Naive thymus-derived CD4-positive, alpha-beta T cell (primary cell): ENCODE results near the gene ARFGAP1. TPM values are rescaled to one million over a fixed set of nuclear protein-coding genes. Genes with fewer than 3 reads are reported as not detected.
A peak's percentile ranks its signal among the peaks of the same experiment; 100 is the strongest.

Experiments used
- ATAC-seq: fragments of 150-1000 bp; cut with Tn5 transposase; 2 replicates; pipeline ENCODE4 v1.10.0; 2021; ENCODE audit warnings: mild to moderate bottlenecking, moderate library complexity
- CTCF ChIA-PET: fragments of 350-600 bp; sonication (Branson Sonifier 250); formaldehyde crosslinking; loops from one replicate; lab custom pipeline; 2021; ENCODE audit warnings: antibody characterized with exemption; lab: Charles Lee
- POLR2A ChIA-PET: fragments of 350-600 bp; sonication (Branson Sonifier 250); formaldehyde crosslinking; loops from one replicate; lab custom pipeline; 2021; ENCODE audit warnings: antibody characterized with exemption, inconsistent platforms; lab: Charles Lee
- DNase-seq, 9 donors: peaks; one replicate each; pipeline versions ENCODE4 v3.0.0 to v3.0.0-alpha.2; 2020 to 2022; ENCODE audit warnings: mixed read lengths in 1 of 9
- H3K27ac ChIP-seq: one replicate; pipeline ENCODE4 v1.7.0; 2013; ENCODE audit warnings: mild to moderate bottlenecking, low read depth, low read length, moderate library complexity
- H3K27me3 ChIP-seq, 2 donors: one replicate each; pipeline ENCODE4 v1.7.0; 2013; ENCODE audit warnings: low read length in 2 of 2, mild to moderate bottlenecking in 2 of 2, moderate library complexity in 2 of 2; ENCODE audit not compliant: control insufficient read depth in 2 of 2, insufficient read depth in 2 of 2
- H3K36me3 ChIP-seq, 3 experiments: 1 replicate in 2 of 3; 2 replicates in 1 of 3; pipeline ENCODE4 v1.7.0; 2013; ENCODE audit warnings: low read length in 3 of 3, mild to moderate bottlenecking in 3 of 3, moderate library complexity in 1 of 3; ENCODE audit not compliant: insufficient read depth in 3 of 3, control insufficient read depth in 2 of 3
- H3K4me1 ChIP-seq, 2 donors: one replicate each; pipeline ENCODE4 v1.7.0; 2013; ENCODE audit warnings: low read length in 2 of 2, mild to moderate bottlenecking in 2 of 2, moderate library complexity in 1 of 2; ENCODE audit not compliant: control insufficient read depth in 2 of 2, insufficient read depth in 2 of 2
- H3K4me3 ChIP-seq: 2 replicates; pipeline ENCODE4 v1.7.0; 2013; ENCODE audit warnings: mild to moderate bottlenecking, low read length
- H3K9me3 ChIP-seq, 3 experiments: 1 replicate in 2 of 3; 2 replicates in 1 of 3; pipeline ENCODE4 v1.7.0; 2013; ENCODE audit warnings: low read length in 3 of 3; ENCODE audit not compliant: control insufficient read depth in 2 of 3
- H3K27ac Mint-ChIP-seq, 9 donors: one replicate each; pipeline ENCODE4 v1.8.0; 2020 to 2022; ENCODE audit warnings: mixed read lengths in 9 of 9, mild to moderate bottlenecking in 8 of 9, moderate library complexity in 5 of 9, inconsistent platforms in 2 of 9
- H3K27me3 Mint-ChIP-seq, 5 donors: one replicate each; pipeline ENCODE4 v1.8.0; 2021 to 2022; ENCODE audit warnings: mixed read lengths in 5 of 5, mild to moderate bottlenecking in 1 of 5
- H3K36me3 Mint-ChIP-seq, 5 donors: one replicate each; pipeline ENCODE4 v1.8.0; 2020 to 2022; ENCODE audit warnings: mixed read lengths in 5 of 5, mild to moderate bottlenecking in 3 of 5, inconsistent platforms in 1 of 5
- H3K4me1 Mint-ChIP-seq, 7 donors: one replicate each; pipeline ENCODE4 v1.8.0; 2020 to 2022; ENCODE audit warnings: mixed read lengths in 7 of 7, mild to moderate bottlenecking in 3 of 7, inconsistent platforms in 1 of 7
- H3K4me3 Mint-ChIP-seq, 10 donors: one replicate each; pipeline ENCODE4 v1.8.0; 2020 to 2022; ENCODE audit warnings: mild to moderate bottlenecking in 10 of 10, mixed read lengths in 10 of 10, moderate library complexity in 6 of 10, inconsistent platforms in 2 of 10
- H3K9me3 Mint-ChIP-seq, 11 donors: one replicate each; pipeline ENCODE4 v1.8.0; 2020 to 2022; ENCODE audit warnings: mixed read lengths in 11 of 11, mild to moderate bottlenecking in 4 of 11, inconsistent platforms in 1 of 11, moderate library complexity in 1 of 11
- intact Hi-C, 2 donors: fragments of 100-400 bp; cut with micrococcal nuclease; formaldehyde crosslinking; loops; one replicate each; pipeline ENCODE4 v1.15.1; 2023
- polyA plus RNA-seq, 2 donors: library from polyadenylated mRNA; unstranded; fragments of 300-500 nt; fragmentation: Illumina TruSeq; gene quantifications; one replicate each; pipeline ENCODE4 v1.2.3, GENCODE V29; 2021
- total RNA-seq, 6 experiments: library from RNA in 5 of 6; stranded (reverse) in 5 of 6; gene quantifications; 1 replicate in 5 of 6; 2 replicates in 1 of 6; pipeline ENCODE4 v1.2.3 and lab custom pipeline; 2021 to 2026

The ARFGAP1 gene
- total and polyA plus RNA-seq, 7 experiments from 2014 or later, result 15.9 to 119 (median 105) TPM

- H3K4me3 Mint-ChIP-seq, result no peak overlapping the region
- Histone ChIP-seq H3K4me3 (no peak overlapping the region), H3K9me3 (peaks cover 0 to 19% (median 0%) of the 10 kb centered on the region in 3 experiments), H3K36me3 (no peaks in the 10 kb centered on the region), H3K4me1 (peaks cover 7 to 13% of the 10 kb centered on the region in 2 donors), H3K27me3 (no peaks in the 10 kb centered on the region), H3K27ac (no peak overlapping the region)
- POLR2A ChIA-PET, result no interaction called here
- H3K27me3 Mint-ChIP-seq, result peaks cover 0 to 16% (median 13%) of the 10 kb centered on the region in 5 donors
- peaks cover 5 to 11% (median 8%) of the 10 kb centered on the region in 11 donors for H3K9me3 Mint-ChIP-seq
- peaks cover 0 to 5% (median 3%) of the 10 kb centered on the region in 7 donors for H3K4me1 Mint-ChIP-seq
- intact Hi-C loops, result no loop called here
- ATAC-seq (no peak), DNase-seq (no peak)
- CTCF ChIA-PET, result no interaction called here
- peaks cover 0 to 7% (median 6%) of the 10 kb centered on the region in 5 donors for H3K36me3 Mint-ChIP-seq
- H3K27ac Mint-ChIP-seq, result no peak overlapping the region
These were observed 56.9 kb downstream of the ARFGAP1 start for GRCh38 chr20:63329331-63330083.

DNA sequence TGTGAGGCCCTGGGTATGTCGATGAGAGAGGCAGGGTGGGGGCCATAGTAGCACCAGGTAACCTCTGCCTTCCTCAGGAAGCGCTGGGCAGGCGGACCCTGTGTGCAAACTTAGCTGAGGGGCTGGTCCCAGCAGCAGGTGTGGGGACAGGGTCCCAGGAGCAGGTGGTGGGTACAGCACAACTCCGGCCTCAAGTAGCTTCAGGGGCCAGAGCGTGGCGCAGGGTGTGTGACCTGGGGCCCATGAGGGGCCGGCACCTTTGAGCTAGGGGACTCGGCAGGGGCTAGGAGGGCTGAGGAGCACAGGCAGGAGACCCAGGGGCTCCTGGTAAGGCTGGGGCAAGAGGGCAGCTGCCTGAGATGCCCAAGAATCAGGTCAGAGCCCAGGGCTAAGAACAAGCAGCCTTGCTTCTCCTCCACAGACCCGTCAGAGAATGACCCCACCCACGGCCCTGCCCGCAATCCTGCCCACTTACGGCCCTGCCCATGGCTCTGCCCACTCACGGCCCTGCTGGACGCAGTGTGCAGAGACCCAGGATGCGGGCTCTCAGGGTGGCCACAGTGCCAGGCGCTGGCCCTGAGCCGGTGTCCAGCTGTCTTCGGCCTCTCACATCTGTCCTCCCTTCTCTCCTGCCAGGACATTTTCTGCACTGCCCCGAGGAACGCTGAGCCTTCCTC lies 57.6 kb downstream of the ARFGAP1 start:
- CTCF ChIA-PET, result no interaction called here
- H3K36me3 Mint-ChIP-seq, result peaks cover 0 to 7% (median 6%) of the 10 kb centered on the region in 5 donors
- intact Hi-C loops, result no loop called here
- Histone ChIP-seq H3K4me3 (no peak overlapping the region), H3K27me3 (no peaks in the 10 kb centered on the region), H3K9me3 (peaks cover 0 to 19% (median 0%) of the 10 kb centered on the region in 3 experiments), H3K36me3 (no peaks in the 10 kb centered on the region), H3K27ac (no peak overlapping the region), H3K4me1 (peaks cover 7 to 13% of the 10 kb centered on the region in 2 donors)
- peaks cover 0 to 21% (median 13%) of the 10 kb centered on the region in 5 donors for H3K27me3 Mint-ChIP-seq
- DNase-seq, result no peak
- no peak for ATAC-seq
- H3K9me3 Mint-ChIP-seq, result peaks cover 5 to 11% (median 8%) of the 10 kb centered on the region in 11 donors
- peaks cover 0 to 5% (median 3%) of the 10 kb centered on the region in 7 donors for H3K4me1 Mint-ChIP-seq
- no peak overlapping the region for H3K27ac Mint-ChIP-seq
- no peak overlapping the region for H3K4me3 Mint-ChIP-seq
- POLR2A ChIA-PET, result no interaction called here

GRCh38 chr20:63330940-63331339 lies 58.3 kb downstream of the ARFGAP1 start:
- peaks cover 0 to 5% (median 3%) of the 10 kb centered on the region in 7 donors for H3K4me1 Mint-ChIP-seq
- no peak overlapping the region for H3K27ac Mint-ChIP-seq
- H3K27me3 Mint-ChIP-seq, result peaks cover 0 to 27% (median 19%) of the 10 kb centered on the region in 5 donors
- intact Hi-C loops, result no loop called here
- ATAC-seq, result no peak
- H3K36me3 Mint-ChIP-seq, result peaks cover 0 to 13% (median 6%) of the 10 kb centered on the region in 5 donors
- peaks cover 7 to 11% of the 10 kb centered on the region in 2 donors for H3K4me1 ChIP-seq
- H3K9me3 ChIP-seq, result peaks cover 0 to 19% (median 0%) of the 10 kb centered on the region in 3 experiments
- H3K9me3 Mint-ChIP-seq, result peaks cover 5 to 12% (median 10%) of the 10 kb centered on the region in 11 donors
- no peak overlapping the region for H3K4me3 ChIP-seq
- no peaks in the 10 kb centered on the region for H3K36me3 ChIP-seq
- H3K27ac ChIP-seq, result no peak overlapping the region
- H3K4me3 Mint-ChIP-seq, result no peak overlapping the region
- CTCF ChIA-PET, result no interaction called here
- POLR2A ChIA-PET, result no interaction called here
- DNase-seq, result no peak
- no peaks in the 10 kb centered on the region for H3K27me3 ChIP-seq

DNA sequence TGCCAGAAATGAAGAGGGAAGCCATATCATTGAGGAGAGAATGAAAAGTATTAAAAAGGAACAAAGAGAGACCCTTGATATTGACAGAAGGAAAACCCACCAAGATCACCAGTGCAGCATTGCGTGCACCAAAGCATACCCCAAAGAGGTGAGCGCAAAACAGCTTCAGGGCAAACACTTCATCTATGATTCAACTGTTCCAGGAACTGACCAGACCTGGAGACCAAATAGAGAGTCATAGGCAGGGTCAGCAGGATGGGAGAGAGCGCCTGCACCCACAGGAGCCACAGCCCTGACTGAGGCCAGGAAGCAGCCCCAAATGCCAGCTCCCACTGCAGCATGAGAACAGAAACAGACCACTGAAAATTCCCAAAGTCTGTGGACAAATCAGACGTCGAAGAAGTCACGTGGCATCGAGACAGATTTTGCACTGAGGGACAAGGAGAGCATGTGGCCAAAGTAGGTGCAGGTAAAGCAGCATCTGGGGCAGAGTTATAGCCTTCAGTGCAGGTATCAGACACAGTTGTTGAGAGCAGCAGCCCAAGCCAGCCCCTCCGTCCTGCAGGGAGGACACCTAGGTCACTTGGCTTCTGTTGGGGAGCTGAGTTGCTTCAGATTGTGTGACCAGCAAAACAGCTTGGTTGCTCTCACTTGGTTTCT lies 59.3 kb downstream of the ARFGAP1 start:
- intact Hi-C loops, result no loop called here
- H3K4me3 ChIP-seq, result no peak overlapping the region
- DNase-seq (no peak), ATAC-seq (no peak)
- CTCF ChIA-PET, result no interaction called here
- Mint-ChIP-seq H3K4me1 (peaks cover 0 to 4% (median 0%) of the 10 kb centered on the region in 7 donors), H3K9me3 (peaks cover 5 to 12% (median 10%) of the 10 kb centered on the region in 11 donors), H3K4me3 (no peak overlapping the region), H3K36me3 (peaks cover 0 to 13% (median 6%) of the 10 kb centered on the region in 5 donors), H3K27ac (peak overlapping the region in 1 of 9 donors; percentile 48), H3K27me3 (peaks cover under 1 to 33% (median 23%) of the 10 kb centered on the region in 5 donors)
- peaks cover 0 to 19% (median 0%) of the 10 kb centered on the region in 3 experiments for H3K9me3 ChIP-seq
- H3K27me3 ChIP-seq, result no peaks in the 10 kb centered on the region
- POLR2A ChIA-PET, result no interaction called here
- no peak overlapping the region for H3K27ac ChIP-seq
- H3K36me3 ChIP-seq, result no peaks in the 10 kb centered on the region
- H3K4me1 ChIP-seq, result peaks cover 0 to 2% of the 10 kb centered on the region in 2 donors

GRCh38 chr20:63332488-63333240 lies 60.1 kb downstream of the ARFGAP1 start:
- intact Hi-C loops, result no loop called here
- POLR2A ChIA-PET, result no interaction called here
- Histone ChIP-seq H3K36me3 (no peaks in the 10 kb centered on the region), H3K27ac (no peak overlapping the region), H3K4me1 (no peaks in the 10 kb centered on the region), H3K9me3 (peaks cover 0 to 19% (median 0%) of the 10 kb centered on the region in 3 experiments), H3K4me3 (no peak overlapping the region), H3K27me3 (no peaks in the 10 kb centered on the region)
- Mint-ChIP-seq H3K9me3 (peaks cover 5 to 12% (median 8%) of the 10 kb centered on the region in 11 donors), H3K4me1 (no peaks in the 10 kb centered on the region), H3K36me3 (peaks cover 0 to 13% (median 6%) of the 10 kb centered on the region in 5 donors), H3K4me3 (no peak overlapping the region), H3K27ac (no peak overlapping the region), H3K27me3 (peaks cover 4 to 39% (median 30%) of the 10 kb centered on the region in 5 donors)
- CTCF ChIA-PET, result no interaction called here
- no peak for ATAC-seq
- DNase-seq, result no peak

DNA sequence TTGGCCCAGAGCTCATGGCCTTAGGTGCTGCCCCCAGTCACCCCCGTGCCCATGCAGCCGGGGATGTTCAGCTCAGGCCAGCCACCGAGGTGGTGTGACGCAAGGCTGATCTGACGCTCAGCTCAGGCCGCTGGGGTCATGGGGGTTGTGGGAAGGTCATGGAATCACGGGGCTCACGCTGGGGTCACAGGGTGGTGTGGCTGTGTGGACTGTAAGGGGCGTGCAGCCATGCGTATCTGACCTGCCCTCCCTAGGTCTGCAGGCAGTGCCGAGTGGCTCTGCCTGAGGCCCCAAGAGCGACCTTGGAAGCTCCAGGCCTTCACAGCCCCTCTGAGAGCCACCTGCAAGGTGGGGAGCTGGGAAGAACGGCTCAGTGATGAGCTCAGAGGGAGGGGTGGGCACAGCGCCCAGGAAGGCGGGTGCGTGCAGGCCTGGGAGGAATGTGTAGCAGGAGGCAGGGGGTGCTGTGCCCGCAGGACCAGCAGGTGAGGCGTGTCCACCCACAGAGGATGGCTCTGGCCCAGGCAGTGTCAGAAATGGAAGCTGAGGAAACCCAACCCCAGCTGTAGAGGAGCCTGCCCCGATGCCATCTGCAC lies 60.7 kb downstream of the ARFGAP1 start:
- Histone ChIP-seq H3K9me3 (peaks cover 0 to 19% (median 0%) of the 10 kb centered on the region in 3 experiments), H3K27me3 (no peaks in the 10 kb centered on the region), H3K36me3 (no peaks in the 10 kb centered on the region), H3K27ac (no peak overlapping the region), H3K4me3 (no peak overlapping the region), H3K4me1 (no peaks in the 10 kb centered on the region)
- Mint-ChIP-seq H3K27me3 (peaks cover 4 to 41% (median 33%) of the 10 kb centered on the region in 5 donors), H3K4me3 (no peak overlapping the region), H3K36me3 (peaks cover 0 to 13% (median 6%) of the 10 kb centered on the region in 5 donors), H3K27ac (no peak overlapping the region), H3K9me3 (peaks cover 5 to 12% (median 10%) of the 10 kb centered on the region in 11 donors), H3K4me1 (no peaks in the 10 kb centered on the region)
- DNase-seq, result no peak
- intact Hi-C loops, result no loop called here
- CTCF ChIA-PET, result no interaction called here
- no peak for ATAC-seq
- POLR2A ChIA-PET, result no interaction called here
